ENCODE results near the gene PLXNA4.

- TF ChIP-seq CTCF (IDR thresholded peaks at IDR 0.05; ENCODE audit: insufficient read depth, low read length) = no peak
- no peak for TF ChIP-seq SPI1 (IDR thresholded peaks at IDR 0.05; ENCODE audit: borderline replicate concordance, low read depth)
- TF ChIP-seq POLR2AphosphoS5 (IDR thresholded peaks at IDR 0.05; ENCODE audit: low read depth) = no peak
- TF ChIP-seq GABPA (IDR thresholded peaks at IDR 0.05; ENCODE audit: low read depth) = no peak
- TF ChIP-seq REST (IDR thresholded peaks at IDR 0.05; ENCODE audit: insufficient replicate concordance, low read depth) = no peak
Measured at GRCh38 chr7:132248841-132249240, 327.4 kb downstream of the PLXNA4 start.
